ENCODE measurements around the gene QRSL1.

DNA sequence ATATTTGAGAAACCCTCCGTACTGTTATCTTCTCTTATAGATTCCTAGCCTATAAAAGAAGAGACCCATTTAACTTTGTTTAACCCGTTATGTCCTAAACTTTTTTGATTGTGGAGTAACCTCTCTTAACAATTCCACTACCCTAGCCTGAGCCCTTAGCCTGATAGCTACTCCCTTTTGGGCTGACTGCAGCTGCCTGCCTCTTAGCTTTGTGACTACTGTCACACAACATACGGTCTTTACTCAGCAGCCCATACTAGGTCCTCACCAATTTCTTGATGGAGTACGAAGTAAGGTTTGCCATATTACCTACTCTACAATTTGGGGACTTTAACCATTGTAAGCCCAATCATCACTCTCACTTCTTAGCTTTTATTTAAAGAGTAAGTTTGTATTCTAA, 72.7 kb downstream of the QRSL1 start:
- TF ChIP-seq POLR2A (IDR thresholded peaks at IDR 0.05) = no peak
- TF ChIP-seq, protein P1, sequence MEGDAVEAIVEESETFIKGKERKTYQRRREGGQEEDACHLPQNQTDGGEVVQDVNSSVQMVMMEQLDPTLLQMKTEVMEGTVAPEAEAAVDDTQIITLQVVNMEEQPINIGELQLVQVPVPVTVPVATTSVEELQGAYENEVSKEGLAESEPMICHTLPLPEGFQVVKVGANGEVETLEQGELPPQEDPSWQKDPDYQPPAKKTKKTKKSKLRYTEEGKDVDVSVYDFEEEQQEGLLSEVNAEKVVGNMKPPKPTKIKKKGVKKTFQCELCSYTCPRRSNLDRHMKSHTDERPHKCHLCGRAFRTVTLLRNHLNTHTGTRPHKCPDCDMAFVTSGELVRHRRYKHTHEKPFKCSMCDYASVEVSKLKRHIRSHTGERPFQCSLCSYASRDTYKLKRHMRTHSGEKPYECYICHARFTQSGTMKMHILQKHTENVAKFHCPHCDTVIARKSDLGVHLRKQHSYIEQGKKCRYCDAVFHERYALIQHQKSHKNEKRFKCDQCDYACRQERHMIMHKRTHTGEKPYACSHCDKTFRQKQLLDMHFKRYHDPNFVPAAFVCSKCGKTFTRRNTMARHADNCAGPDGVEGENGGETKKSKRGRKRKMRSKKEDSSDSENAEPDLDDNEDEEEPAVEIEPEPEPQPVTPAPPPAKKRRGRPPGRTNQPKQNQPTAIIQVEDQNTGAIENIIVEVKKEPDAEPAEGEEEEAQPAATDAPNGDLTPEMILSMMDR (IDR thresholded peaks at IDR 0.05) = no peak

Data from body of pancreas (tissue), 4 donors.